Stomach (tissue), 4 donors: ENCODE measurements around the gene STIM1.

Experiments
- CTCF ChIP-seq, 7 experiments: fragments of 450-650 bp in 4 of 7; fragments of 200-600 bp in 3 of 7; sonication (generic) in 3 of 7; IDR thresholded peaks; one replicate each; pipeline ENCODE4 v1.5.1; 2016 to 2019; ENCODE audit warnings: antibody characterized with exemption in 7 of 7, control low read depth in 2 of 7, mild to moderate bottlenecking in 1 of 7
- POLR2A ChIP-seq, 4 donors: fragments of 450-650 bp; IDR thresholded peaks; one replicate each; pipeline ENCODE4 v1.6.1; 2016; ENCODE audit warnings: antibody characterized with exemption in 4 of 4, control low read depth in 2 of 4, mild to moderate bottlenecking in 1 of 4, moderate library complexity in 1 of 4

GRCh38 chr11:4040461-4040860 is 185.0 kb downstream of the STIM1 start:
- TF ChIP-seq POLR2A (IDR thresholded peaks at IDR 0.05) (no peak), CTCF (IDR thresholded peaks at IDR 0.05) (no peak)
